GM19468 (cell line): ENCODE results near the gene ALK.

Experiments used
- ATAC-seq: cut with Tn5 transposase; IDR thresholded peaks from one replicate; pipeline ENCODE4 v1.9.1; 2021; ENCODE audit warnings: mild to moderate bottlenecking, moderate library complexity, moderate number of reproducible peaks; ENCODE audit not compliant: unreplicated experiment; ENCODE audit errors: extremely low read depth

Gene ALK

DNA sequence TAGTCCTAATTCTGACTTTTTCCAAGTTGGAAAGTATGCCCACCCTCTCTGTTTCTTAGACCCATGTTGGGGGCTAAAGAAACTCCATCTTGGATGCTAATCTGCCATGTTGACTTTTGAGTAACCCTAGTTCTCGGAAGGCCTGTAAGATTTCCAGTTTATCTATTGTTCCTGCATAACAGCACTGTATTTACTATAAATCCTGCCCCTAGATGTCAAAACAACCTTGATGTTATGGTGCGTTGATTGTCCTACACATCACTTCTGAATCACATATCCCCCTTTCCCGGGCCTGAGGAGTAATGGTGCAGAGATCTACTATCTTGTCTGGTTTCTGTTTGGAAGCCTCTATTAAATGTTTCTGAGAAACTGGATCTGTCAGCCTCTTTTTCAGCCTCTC is 116.7 kb downstream of the ALK start:
- ATAC-seq, result no peak

DNA sequence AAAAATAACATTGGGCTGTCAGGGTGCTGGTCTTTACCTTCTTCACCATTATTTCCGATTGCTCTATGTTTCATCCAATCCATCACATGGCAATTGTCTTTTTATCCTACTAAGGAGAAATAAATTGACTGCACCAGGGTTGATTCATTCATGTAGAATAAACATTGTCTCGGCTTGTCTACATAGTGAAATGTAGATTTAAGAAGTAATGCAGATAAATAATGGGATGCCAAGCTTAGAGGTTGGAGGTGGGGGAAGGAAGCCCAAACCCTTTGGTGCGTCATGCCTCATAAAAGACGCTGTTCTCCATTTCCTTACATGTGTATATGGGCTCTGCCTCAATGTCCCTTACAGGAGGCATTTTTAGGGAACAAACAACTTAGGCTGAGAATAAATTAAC is 117.8 kb downstream of the ALK start:
- ATAC-seq, result no peak

DNA sequence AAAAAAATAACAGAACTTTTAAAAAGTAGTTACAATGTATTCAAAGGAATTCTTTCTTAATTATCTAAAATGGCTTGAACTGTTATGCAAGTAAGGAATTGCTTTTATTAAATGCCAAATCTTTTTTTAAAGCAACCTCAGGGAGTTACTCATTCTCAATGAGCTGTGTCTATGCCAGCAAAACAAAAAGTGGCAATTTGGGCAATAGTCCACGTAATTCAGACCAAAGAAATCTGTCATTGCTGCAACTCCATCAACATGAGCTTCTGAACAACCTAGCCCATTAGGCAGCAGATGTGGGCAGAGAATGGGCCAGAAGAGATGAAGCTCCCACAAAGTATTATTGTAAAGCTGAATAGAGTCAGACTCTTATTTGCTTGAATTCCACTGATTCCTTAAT is 118.4 kb downstream of the ALK start:
- no peak for ATAC-seq

DNA sequence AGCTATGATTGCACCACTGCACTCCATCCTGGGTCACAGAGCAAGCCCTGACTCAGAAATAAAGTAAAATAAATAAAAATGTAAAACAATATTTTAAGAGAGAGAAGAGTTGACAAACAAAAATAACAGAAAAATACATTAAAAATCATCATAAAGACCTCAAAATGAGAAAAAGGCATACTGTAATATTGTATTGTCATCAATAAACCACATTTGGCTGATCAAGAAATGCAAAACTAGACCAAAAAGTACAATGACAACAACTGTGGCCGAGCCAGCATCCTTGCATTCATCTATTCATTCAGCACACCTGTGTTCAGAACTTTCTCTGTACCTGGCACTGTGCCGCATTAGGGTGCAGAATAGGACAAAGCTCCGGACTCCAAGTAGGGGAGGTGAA is 121.8 kb downstream of the ALK start:
- no peak for ATAC-seq

DNA sequence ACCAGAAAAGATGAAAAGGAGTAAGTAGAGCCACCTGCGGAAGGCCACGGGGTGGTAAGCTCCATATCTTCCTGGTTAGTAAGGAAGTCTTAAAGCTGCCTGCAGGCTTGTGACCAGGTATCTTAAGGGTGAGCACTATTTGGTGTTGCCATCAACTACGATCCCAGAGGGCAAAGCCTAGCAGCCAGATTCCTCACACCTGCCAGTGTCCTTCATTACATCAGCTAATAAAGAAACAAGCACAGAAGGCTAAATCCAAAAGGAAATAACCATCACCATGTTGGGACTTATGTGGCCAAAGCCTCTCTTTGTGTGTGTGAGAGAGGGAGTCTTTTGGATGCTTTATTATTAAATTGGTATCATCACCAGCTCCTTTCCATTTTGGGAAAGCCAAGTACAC is 123.5 kb downstream of the ALK start:
- ATAC-seq, result no peak

- ATAC-seq, result no peak
Measured at GRCh38 chr2:29796446-29796845, 124.9 kb downstream of the ALK start.

DNA sequence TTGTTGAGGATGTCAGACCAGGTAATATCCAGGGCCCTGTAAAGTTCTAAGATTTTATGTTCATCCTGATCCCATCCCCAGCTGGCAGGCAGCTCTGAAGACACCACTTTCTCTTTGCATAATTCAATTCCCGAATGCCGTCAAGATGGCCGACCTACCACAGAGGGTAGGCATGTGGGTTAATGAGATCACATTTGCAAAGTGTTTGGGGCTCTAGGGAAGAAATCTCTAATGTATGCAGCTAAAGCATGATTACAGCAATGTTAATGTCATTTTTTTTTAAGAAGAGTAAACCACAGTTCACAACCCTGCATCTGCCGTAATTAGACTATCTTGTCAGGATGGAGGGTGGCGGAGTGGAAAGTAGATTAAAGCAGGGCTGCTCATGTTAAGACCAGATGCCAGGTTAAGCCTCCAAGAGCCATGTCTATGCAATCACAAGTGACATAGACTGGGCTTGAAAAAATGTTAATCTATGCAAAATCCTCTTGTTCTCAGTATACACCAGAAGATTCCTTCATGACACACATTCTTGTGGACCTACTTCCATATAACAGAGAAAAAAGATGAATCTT is 131.4 kb downstream of the ALK start:
- ATAC-seq, result no peak

DNA sequence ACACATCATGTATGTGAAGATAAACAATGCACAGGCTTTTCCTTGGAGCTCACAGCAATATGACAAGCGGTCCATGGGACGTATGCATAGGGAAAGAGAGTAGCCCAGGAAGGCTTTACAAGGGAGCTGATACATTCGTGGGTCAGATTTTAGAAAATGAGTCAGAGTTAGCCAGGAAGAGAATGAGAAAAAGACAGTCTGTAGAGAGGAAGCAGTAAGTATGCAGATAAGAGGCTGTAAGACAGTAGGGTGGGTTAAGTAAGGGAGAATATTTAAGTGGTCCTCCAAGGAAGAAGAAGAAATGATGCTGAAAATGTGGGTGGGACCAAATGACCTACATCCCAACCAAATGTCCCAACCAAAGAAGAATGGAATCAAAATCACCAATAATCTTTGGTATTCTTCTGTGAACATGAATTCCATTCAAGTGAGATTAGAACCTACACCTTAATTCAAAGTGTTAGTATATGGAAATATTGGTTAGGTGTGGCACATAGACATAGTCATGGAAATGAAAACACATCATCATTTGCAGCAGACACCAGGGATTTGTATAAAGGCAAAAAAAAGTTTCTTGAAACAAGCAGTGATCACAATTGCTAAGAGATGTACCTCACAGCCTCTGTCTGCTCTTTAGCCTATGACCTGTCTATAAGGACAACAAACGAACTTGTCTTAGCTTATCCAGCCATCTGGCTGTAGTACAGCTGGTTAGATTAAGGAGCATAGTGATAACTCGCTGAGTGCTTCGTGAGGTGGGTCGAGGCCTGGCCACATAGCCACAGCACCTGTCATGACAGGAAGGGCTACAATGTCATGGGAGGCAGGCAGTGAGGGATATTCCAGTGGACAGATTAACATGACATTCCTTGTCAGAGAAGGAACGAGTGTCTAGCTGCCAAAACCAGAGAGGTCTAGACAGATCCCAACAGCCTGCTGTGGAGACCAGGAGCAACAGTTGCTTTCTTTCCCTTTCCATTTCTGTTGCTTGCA is 133.6 kb downstream of the ALK start:
- no peak for ATAC-seq

DNA sequence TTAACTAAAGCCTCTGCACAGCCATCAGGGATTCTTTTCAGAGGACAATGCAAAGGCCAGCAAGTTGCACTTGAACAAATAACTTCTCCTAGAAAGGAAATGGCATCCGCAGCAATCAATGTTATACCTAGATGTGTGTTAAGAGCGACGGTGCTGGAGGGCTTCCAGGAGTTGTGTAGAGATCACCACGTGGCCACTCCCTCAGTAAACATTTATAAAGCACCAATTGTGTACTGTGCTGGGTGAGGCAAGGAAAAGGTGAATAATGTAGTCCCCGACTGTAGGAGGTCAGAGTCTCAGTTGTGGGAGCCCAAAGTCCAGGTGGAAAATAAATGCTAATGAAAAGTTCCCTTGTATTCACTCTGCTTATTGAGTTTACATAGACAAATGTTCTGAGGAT is 135.0 kb downstream of the ALK start:
- no peak for ATAC-seq

DNA sequence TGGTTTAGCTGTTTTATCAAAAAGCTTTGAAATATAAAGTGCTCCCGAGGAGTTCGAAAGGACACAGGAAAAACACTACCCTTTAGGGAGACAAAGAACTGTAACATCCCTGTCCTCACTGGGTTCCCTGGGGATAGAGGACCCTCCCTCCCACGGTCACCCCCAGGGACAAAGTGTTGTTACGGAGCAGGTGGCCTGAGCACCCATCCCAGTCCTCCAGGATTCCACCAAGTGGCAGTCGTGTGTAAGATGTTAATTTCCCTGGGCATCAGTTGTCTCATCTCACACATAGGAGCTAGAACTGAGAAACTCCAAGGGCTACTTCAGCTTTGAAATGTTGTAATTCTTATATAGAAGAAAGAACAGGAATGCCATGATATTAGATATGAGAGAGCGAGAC is 137.7 kb downstream of the ALK start:
- ATAC-seq, result no peak

- ATAC-seq, result no peak
Measured at GRCh38 chr2:29782549-29783458, 138.6 kb downstream of the ALK start.

- ATAC-seq, result no peak
Measured at GRCh38 chr2:29782087-29782486, 139.3 kb downstream of the ALK start.

DNA sequence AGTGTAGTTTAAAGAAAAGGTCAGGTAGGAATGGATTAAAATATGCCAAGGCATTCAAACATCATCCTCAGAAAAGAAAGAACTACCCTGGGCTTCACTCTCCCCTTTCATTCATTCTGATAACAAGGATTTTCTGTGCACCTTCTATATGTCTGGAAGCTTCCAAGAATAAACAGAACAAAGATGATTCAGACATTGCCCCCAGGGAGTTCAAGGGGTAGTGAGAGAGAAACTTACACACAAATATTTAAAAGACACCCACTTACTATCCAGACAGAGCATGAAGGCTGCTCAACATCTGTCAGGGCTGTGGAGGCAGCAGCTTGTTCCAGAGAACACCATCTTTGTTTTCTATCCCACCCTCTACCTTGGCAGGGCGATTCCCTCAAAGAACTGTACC is 140.5 kb downstream of the ALK start:
- ATAC-seq, result no peak

DNA sequence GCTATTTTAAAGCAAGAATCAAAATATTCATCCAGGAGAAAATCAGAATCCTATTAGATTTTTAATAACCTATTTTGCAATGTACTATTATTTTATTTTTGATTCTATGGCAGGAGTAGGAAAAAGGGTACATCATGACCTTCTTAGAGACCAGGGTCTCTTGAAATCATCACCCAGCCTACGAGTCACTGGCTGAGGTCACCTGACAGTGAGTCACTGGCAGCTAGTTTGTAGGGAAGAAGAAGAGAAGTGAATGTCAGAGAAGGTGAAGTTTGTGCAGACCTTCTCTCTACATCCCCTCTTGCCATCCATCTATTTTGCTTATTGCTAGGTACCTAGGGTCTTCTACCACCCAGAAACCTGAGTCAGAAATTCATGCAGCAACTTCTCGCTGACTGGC is 144.2 kb downstream of the ALK start:
- ATAC-seq, result no peak

GRCh38 chr2:29776406-29776805 is 145.0 kb downstream of the ALK start:
- no peak for ATAC-seq

DNA sequence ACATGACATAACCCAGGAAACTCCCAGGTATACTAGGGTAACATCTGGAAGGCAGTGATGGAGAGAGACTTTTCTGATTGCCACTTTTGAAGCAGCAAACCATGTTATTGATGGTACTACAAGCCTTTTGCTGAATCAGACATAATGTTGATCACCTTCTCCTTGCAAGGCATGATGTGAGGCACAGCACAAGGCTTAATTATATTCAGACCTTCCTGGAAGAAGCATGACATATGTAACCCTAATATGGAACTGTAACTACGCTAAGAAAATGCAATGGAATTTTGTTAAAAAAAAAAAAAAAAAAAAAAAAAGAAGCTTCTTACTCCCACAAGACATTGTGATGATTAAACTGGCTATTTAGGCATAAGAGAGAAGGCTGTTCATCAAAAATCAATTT is 145.4 kb downstream of the ALK start:
- no peak for ATAC-seq

DNA sequence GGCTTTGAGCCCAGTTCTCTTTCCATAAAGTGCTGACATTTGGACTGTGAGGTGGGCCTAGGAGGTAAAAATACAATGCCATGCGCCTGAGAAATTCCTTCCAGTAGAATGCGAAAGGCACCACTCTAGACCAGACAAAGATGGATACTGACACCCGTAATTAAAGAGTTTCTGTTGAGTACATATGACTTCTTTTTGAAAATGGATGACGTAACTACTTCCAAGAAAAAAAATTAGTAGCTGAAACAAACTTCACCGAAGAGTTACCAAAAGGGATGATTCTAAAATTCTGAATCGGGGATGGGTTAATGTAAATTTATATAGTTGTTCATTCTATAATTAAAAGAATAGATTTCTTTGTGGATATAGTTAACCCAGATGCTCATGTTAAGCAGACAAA is 146.8 kb downstream of the ALK start:
- no peak for ATAC-seq

DNA sequence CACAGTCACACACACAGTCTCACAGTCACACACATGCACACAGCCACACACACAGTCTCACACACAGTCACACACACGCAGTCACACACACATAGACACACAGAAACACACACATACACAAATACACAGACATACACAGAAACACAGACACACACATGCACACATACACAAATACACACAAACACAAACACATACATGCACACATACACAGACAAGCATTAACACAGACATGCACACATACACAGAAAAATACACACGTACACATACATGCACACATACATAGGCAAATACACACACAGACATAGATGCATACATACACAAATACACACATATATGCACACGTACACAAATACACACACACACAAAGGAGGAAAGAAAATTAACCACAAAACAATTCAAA is 150.5 kb downstream of the ALK start:
- ATAC-seq, result no peak

GRCh38 chr2:29769847-29770246 is 151.5 kb downstream of the ALK start:
- ATAC-seq, result no peak

DNA sequence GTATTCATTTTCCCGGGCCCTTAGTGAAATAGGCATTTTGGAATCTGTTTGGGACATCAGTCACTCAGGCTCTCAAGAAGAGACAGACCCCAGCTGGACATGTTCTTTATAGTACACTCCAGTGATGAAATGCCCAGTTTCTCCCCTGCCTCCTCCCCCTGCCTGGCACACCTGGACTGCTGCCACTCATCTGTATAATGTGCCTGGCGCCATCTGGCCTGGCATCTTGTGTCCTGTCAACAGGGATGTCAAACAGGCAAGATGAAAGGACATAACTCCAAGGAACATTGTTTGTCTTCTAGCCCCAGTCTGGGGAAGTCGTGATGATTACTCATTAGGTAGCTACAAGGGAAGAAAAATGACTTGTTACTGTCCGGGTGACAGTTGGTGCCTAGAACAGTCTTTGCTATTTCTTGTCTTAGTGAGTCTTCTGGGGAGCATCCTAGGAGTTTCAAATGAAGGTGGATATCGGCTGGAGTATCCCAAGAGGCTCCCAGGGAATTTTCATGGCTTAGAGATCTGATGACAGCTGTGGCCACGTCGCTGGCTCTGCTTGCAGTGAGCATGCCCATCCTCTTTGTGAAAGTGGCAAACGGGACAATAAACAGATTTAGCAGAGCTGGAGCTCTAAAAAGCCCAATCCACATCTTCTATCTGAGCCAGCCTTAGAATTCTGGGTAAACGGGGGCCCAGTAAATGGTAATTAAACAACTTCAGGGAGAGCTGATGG is 153.6 kb downstream of the ALK start:
- ATAC-seq, result no peak
